Adipose tissue (tissue), 3 donors: Measurements from ENCODE around the gene IL1A. TPM values are rescaled to one million over a fixed set of nuclear protein-coding genes. Genes with fewer than 3 reads are reported as not detected.

ENCODE experiments used
- H3K27ac ChIP-seq: one replicate; pipeline ENCODE4 v1.5.1; 2013; ENCODE audit warnings: low read depth, low read length
- WGBS, 3 donors: extraction: QIAGEN DNeasy Blood & Tissue Kit; methylation state at CpG; one replicate each; pipeline ENCODE4 v1.1.7; 2013; 5-methylcytosine and 5-hydroxymethylcytosine counted together
- polyA plus RNA-seq, 3 donors: library from polyadenylated mRNA; stranded (reverse); fragments of 200-250 nt; gene quantifications; one replicate each; pipeline ENCODE4 v1.2.3, GENCODE V29; 2013
- donor health status: healthy with polysubstance abuse.
- donor health status: Bipolar disorder and iron deficiency.
- donor health status: healthy.

IL1A gene
- polyA plus RNA-seq, 3 donors = 1.2 TPM; not detected in 2

GRCh38 chr2:112740527-112740926, 43.8 kb downstream of the IL1A start:
- WGBS, 3 donors = 93 to 97% (median 94%) methylated on average over 7 of the region's 7 CpGs
- no peak overlapping the region for H3K27ac ChIP-seq

- H3K27ac ChIP-seq = no peak overlapping the region
- whole genome bisulfite sequencing, 3 donors = 82 to 91% (median 88%) methylated on average over 1 of the region's 1 CpG
Observed at GRCh38 chr2:112737542-112738232, 46.6 kb downstream of the IL1A start.

DNA sequence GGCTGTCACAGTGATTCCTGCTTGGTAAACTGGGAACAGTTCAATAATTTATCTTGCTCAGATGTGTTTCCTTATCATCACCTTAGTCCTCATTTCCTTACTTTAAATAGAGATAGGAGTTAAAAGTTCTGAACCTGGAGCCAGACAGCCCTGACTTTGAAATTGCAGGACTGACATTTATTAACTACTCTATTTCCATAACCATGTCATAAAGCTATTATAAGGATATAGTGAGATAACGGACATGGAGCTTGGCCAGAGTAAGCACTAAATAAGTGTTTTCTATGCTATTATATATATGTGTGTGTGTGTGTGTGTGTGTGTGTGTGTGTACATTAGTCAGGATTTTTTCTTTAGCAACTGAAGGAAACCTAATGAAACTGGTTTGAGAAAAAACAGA, 50.4 kb downstream of the IL1A start:
- no peak overlapping the region for H3K27ac ChIP-seq
- 42 to 60% (median 53%) methylated on average over 1 of the region's 1 CpG for WGBS, 3 donors

DNA sequence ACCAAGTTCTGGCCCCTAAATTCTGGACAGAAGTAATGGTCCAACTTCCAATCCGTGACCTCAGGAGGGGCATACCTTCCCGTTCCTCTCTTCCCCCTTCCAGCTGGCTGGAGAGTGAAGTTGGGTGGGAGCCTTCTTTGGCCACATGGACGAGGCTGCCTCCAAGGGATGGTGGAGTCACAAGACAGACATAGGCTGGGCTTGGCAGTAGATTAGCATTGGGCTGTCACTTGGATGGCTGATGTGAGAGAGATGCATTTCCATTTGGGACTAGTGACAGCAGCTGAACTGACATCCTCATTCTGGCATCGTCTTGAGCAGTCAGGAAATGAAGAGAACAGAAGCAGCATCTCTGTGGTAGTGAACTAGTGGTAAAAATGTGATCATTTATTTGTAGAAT, 50.8 kb downstream of the IL1A start:
- 42 to 59% (median 45%) methylated on average over 4 of the region's 4 CpGs for WGBS, 3 donors
- no peak overlapping the region for H3K27ac ChIP-seq

- WGBS, 3 donors = 88 to 90% (median 88%) methylated on average over 2 of the region's 2 CpGs
- no peak overlapping the region for H3K27ac ChIP-seq
Observed at GRCh38 chr2:112731479-112731878, 52.8 kb downstream of the IL1A start.

DNA sequence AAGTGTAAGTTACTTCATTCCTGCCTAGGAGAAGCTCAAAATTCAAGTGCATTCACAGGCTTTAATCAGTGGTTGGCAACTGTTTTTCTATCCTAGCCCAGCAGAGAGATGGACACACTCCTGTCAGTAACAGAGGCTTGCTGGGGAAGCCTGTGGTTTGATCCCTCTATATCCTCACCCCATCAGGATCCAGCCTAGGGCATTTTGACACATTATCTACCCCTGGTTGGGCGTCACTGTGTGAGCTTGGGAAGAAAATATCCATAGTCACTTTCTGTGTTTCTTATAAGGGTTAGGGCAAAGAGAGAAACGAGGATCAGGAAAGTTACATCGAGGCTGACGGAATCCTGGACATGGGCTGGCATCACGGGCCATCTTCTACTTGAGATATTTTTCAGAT, 53.5 kb downstream of the IL1A start:
- 80 to 91% (median 90%) methylated on average over 5 of the region's 5 CpGs for WGBS, 3 donors

DNA sequence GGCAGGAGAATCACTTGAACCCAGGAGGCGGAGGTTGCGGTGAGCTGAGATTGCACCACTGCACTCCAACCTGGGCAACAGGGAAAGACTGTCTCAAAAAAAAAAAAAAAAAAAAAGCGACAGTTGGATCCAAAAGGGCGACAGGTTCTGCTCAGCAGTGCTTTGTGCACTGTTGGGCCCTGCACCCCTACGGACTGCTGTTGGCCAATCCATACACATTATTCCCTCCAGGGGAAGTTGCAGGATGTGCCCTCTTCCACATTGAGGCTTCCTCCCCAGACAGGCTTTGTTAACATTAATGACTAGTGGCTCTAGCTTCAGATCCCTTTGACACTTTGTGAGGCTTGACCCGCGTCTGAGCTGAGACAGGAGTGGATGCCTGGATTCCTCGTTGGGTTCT, 54.1 kb downstream of the IL1A start:
- H3K27ac ChIP-seq = no peak overlapping the region
- WGBS, 3 donors = 74 to 78% (median 76%) methylated on average over 7 to 8 of the region's 8 CpGs

More for the DNA sequence above, 53.5 kb downstream of the IL1A start:
- H3K27ac ChIP-seq = no peak overlapping the region

GRCh38 chr2:112728378-112729175, 55.7 kb downstream of the IL1A start:
- 46 to 49% (median 49%) methylated on average over 11 of the region's 11 CpGs for WGBS, 3 donors
- no peak overlapping the region for H3K27ac ChIP-seq

DNA sequence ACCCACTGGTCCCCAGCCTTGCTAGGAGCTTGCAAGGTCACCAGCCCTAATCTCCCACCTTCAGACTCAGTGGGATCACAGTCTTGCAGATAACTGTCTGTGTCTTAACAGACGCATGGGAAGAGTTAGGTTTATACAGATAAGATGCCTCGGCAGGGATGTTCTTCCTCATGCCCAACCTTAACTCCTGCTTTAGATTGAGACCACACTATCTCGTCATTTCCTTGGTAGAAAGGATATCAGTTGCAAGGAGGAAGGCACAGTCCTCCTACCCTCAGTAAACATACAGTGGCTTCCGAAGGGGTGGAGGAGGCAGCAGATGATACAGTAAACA, 56.3 kb downstream of the IL1A start:
- H3K27ac ChIP-seq = no peak overlapping the region
- 49 to 72% (median 59%) methylated on average over 4 of the region's 4 CpGs for WGBS, 3 donors

GRCh38 chr2:112727276-112728028, 56.8 kb downstream of the IL1A start:
- no peak overlapping the region for H3K27ac ChIP-seq
- WGBS, 3 donors = 84 to 86% (median 85%) methylated on average over 19 of the region's 19 CpGs

DNA sequence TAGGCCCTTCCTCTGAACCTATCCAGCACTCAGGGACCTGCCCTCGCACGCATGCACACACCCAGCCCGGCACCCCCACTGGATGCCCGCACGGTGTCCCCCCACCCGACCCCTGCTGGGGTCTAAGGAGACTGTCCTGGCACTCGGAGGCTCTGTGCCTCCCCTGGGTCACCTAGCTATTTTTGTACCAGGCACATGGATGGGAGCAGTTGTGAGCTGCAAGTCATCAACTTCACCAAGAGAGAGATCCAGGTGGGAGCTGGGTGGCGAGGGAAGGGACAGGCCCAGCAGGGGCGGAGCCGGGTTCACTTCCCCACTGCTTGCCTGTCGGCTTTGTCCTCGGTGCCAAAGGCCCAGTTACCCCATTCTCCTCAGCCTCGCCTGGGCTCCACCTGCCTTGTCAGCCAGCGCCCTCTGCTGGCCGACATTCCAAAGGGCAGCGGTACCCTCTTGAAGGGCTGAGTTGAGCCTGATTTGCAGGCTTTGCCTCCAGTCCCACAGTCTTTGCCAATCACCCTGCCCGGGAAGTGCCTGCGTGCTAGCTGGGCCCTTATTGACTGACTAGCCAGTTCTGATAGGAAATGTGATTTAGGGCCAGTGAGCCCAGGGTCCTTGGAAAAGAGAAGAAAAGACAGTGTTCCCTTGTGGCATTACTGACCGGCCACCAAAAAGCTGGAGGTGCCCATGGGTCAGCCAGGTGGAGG, 57.7 kb downstream of the IL1A start:
- H3K27ac ChIP-seq = no peak overlapping the region
- 32 to 35% (median 32%) methylated on average over 19 of the region's 19 CpGs for WGBS, 3 donors

DNA sequence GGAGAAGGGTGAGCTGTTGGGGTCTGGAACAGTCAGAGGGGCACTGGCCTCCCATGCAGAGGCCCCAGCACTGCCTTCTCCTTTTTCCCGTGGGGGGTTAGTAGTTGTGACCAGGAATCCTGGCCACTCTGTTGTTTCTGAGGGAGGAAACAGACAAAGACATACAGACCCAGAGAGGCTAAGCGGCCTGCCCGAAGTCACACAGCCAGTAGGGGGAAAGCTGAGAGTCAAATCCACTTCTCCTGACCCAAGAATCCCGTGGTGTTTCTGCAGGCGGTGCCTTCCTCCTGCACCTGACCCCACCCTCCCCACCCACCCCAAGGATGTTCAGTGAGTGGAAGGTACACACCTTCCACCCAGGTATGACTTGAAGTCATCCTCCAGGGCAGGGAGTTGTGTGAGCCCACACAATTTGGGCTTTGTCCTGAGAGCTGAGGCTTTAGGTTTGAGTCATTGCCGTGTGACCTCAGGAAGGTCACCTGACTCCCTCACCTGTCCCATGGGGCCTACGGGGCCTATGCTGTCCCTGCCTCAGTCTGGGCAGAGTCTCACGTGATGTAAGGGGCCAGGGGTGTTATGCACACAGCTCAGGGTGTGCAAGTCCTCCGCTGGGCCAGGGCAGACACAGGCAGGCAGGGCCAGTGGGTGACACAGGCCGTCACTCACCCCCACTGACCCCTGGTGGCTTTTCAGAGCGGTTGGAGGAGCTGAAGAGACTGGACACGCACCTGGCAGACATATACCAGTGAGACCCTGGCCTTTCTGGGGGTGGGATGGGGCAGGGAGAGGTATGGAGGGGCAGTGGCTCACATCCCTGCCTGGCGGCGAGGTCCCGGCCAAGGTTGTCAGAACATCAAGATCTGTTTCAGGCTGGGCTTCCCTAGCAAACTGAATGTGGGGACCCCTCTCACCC, 58.5 kb downstream of the IL1A start:
- 84 to 90% (median 88%) methylated on average over 15 of the region's 15 CpGs for WGBS, 3 donors
- no peak overlapping the region for H3K27ac ChIP-seq

DNA sequence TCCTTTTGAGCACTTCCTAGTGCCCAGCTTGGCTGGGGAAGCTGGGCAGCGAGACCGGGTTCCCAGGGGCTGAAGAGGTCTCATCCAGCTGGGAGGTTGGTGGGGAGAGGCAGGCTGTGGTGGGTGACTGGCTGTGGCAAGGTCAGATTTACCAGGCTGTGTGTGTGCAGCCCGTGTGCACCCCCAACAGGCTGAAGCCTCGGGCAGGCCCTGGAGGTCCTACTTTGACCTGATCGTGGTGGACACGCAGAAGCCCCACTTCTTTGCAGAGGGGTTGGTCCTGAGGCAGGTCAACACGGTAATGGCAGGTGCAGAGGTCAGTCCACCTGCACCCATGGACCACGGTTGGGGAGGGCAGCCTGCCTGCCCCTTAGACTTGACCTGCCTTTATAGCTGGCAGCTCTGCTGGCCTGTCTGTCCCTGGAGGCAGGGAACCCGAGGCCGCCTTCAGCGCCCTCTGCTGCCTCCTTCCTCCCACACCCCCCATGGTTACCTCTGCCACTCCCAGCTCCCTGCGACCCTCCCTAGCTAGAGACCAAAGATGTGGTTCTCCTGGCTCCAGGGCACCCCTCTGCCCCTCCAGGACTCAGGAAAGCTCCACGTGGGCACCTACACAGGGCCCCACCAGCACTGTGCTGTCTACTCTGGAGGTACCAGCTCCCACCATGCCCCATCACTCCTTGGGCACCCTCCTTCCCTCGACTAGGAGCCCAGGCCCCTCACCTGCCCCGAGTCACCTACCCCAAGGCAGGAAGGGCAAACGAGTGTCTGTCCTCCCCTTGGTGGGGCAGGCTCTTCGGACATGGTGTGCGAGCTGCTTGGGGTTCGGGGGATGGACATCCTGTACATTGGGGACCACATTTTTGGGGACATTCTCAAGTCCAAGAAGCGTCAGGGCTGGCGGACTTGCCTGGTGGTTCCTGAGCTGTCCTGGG, 59.4 kb downstream of the IL1A start:
- WGBS, 3 donors = 75 to 83% (median 81%) methylated on average over 21 of the region's 21 CpGs
- no peak overlapping the region for H3K27ac ChIP-seq

DNA sequence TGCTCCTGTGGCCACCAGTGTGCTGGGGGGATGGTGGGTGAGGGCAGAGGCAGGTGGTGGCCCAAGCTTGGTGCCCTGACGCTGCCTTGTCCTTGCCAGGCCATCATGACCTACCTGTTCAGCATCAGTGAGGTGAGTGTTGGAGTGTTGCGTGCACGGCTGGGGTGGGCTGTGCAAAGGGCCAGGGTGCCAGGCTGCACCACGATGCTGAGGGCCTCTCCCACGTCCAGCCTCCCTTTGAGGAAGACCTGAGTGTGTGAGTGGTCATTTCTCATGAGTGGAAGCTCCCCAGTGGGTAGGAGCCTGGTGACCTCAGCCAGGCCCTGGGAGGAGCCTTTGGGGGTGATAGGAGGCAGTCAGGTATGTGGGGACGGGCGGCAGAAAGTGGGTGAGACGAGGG, 60.3 kb downstream of the IL1A start:
- H3K27ac ChIP-seq = no peak overlapping the region
- whole genome bisulfite sequencing, 3 donors = 86 to 96% (median 93%) methylated on average over 8 of the region's 8 CpGs
